H1 (cell line): Measurements from ENCODE around the gene SLCO6A1. TPM values are rescaled to one million over a fixed set of nuclear protein-coding genes. Genes with fewer than 3 reads are reported as not detected.

Source experiments
- CTCF ChIA-PET: fragments of 300-600 bp; sonication (Branson Sonifier 250); formaldehyde crosslinking; loops from one replicate; lab custom pipeline; 2021; ENCODE audit not compliant: partially characterized antibody; lab: Charles Lee
- POLR2A ChIA-PET: fragments of 300-600 bp; sonication (Branson Sonifier 250); formaldehyde crosslinking; loops from one replicate; lab custom pipeline; 2021; ENCODE audit warnings: inconsistent platforms; ENCODE audit not compliant: partially characterized antibody; lab: Charles Lee
- DNase-seq, 2 experiments: peaks; one replicate each; pipeline versions ENCODE4 v3.0.0 to v3.0.0-alpha.2; 2010 to 2022; ENCODE audit warnings: low spot score in 2 of 2, low read depth in 1 of 2, mixed read lengths in 1 of 2
- FAIRE-seq: peaks from 2 replicates; lab custom pipeline; 2011; peaks lifted over from hg19 to GRCh38; lab: Jason Lieb, UNC
- H2AFZ ChIP-seq: 2 replicates; pipeline ENCODE4 v1.8.1; 2012; ENCODE audit warnings: low read length, inconsistent platforms
- H2AK5ac ChIP-seq: 2 replicates; pipeline ENCODE4 v1.6.1; 2013; ENCODE audit warnings: low read depth, low read length
- H2BK120ac ChIP-seq: replicated peaks from 2 replicates; pipeline ENCODE3; 2013; ENCODE audit warnings: low read depth, low read length, inconsistent platforms
- H2BK12ac ChIP-seq: 2 replicates; pipeline ENCODE4 v1.6.1; 2013; ENCODE audit warnings: low read depth, low read length
- H2BK15ac ChIP-seq: 2 replicates; pipeline ENCODE4 v1.6.1; 2013; ENCODE audit warnings: low read length
- H2BK20ac ChIP-seq: 2 replicates; pipeline ENCODE4 v1.6.1; 2013; ENCODE audit warnings: low read length
- H2BK5ac ChIP-seq: 2 replicates; pipeline ENCODE4 v1.6.1; 2013; ENCODE audit warnings: low read depth, low read length
- H3K14ac ChIP-seq: 2 replicates; pipeline ENCODE4 v1.6.1; 2013; ENCODE audit warnings: inconsistent platforms; ENCODE audit not compliant: insufficient read length
- H3K18ac ChIP-seq: 2 replicates; pipeline ENCODE4 v1.6.1; 2013; ENCODE audit warnings: low read length; ENCODE audit errors: extremely low read depth
- H3K23ac ChIP-seq: 2 replicates; pipeline ENCODE4 v1.6.1; 2013; ENCODE audit warnings: inconsistent platforms; ENCODE audit not compliant: insufficient read length
- H3K23me2 ChIP-seq: 2 replicates; pipeline ENCODE4 v1.6.1; 2013; ENCODE audit warnings: low read depth, low read length
- H3K27ac ChIP-seq: 2 replicates; pipeline ENCODE4 v1.6.1; 2011; ENCODE audit warnings: low read depth, low read length, inconsistent platforms
- H3K27me3 ChIP-seq, 4 experiments: replicated peaks in 1 of 4; 1 replicate in 1 of 4; 2 replicates in 3 of 4; pipeline versions ENCODE4 v1.6.1 to v1.8.1; 2011 to 2013; ENCODE audit warnings: low read length in 3 of 4, mild to moderate bottlenecking in 3 of 4, inconsistent platforms in 2 of 4, mixed read lengths in 2 of 4, moderate library complexity in 1 of 4; ENCODE audit not compliant: control insufficient read depth in 3 of 4, insufficient read depth in 3 of 4; ENCODE audit errors: extremely low read depth in 1 of 4
- H3K36me3 ChIP-seq, 4 experiments: 2 replicates each; pipeline versions ENCODE4 v1.6.1 to v1.8.1; 2011 to 2013; ENCODE audit warnings: mild to moderate bottlenecking in 4 of 4, low read length in 3 of 4, moderate library complexity in 2 of 4, control low read depth in 1 of 4, inconsistent platforms in 1 of 4; ENCODE audit not compliant: insufficient read depth in 4 of 4, control insufficient read depth in 2 of 4
- H3K4ac ChIP-seq: replicated peaks from 2 replicates; pipeline ENCODE3; 2013; ENCODE audit warnings: low read length, low read depth, mixed read lengths, inconsistent platforms; ENCODE audit not compliant: insufficient read length
- H3K4me1 ChIP-seq, 4 experiments: replicated peaks in 1 of 4; 1 replicate in 1 of 4; 2 replicates in 3 of 4; pipeline versions ENCODE4 v1.6.1 to v1.8.1; 2011 to 2013; ENCODE audit warnings: low read length in 3 of 4, inconsistent platforms in 2 of 4, mixed read lengths in 1 of 4; ENCODE audit not compliant: insufficient read depth in 4 of 4, control insufficient read depth in 3 of 4
- H3K4me2 ChIP-seq, 2 experiments: 2 replicates each; pipeline versions ENCODE4 v1.6.1 to v1.8.1; 2011 to 2013; ENCODE audit warnings: low read depth in 2 of 2, low read length in 2 of 2, control low read depth in 1 of 2, inconsistent platforms in 1 of 2, mild to moderate bottlenecking in 1 of 2; ENCODE audit not compliant: insufficient read depth in 1 of 2
- H3K4me3 ChIP-seq, 4 experiments: fragments of 200-600, 300-600 bp in 1 of 4; sonication (generic), shearing (Covaris generic), sonication (Bioruptor Twin) in 1 of 4; 2 replicates each; pipeline versions ENCODE4 v1.5.1 to v1.8.1; 2011 to 2016; ENCODE audit warnings: low read length in 4 of 4, low read depth in 3 of 4, control low read depth in 2 of 4, inconsistent platforms in 2 of 4, mild to moderate bottlenecking in 2 of 4, mixed read lengths in 1 of 4, moderate library complexity in 1 of 4; ENCODE audit not compliant: insufficient read depth in 2 of 4; ENCODE audit errors: extremely low read depth in 1 of 4
- H3K56ac ChIP-seq: replicated peaks from 2 replicates; pipeline ENCODE3; 2013; ENCODE audit warnings: low read depth, mild to moderate bottlenecking, mixed read lengths, low read length, inconsistent platforms; ENCODE audit not compliant: insufficient read length
- H3K79me1 ChIP-seq: 2 replicates; pipeline ENCODE4 v1.6.1; 2013; ENCODE audit warnings: low read depth, low read length, control low read depth
- H3K79me2 ChIP-seq, 2 experiments: 2 replicates each; pipeline versions ENCODE4 v1.6.1 to v1.8.1; 2012 to 2013; ENCODE audit warnings: low read length in 2 of 2, mild to moderate bottlenecking in 2 of 2, inconsistent platforms in 1 of 2; ENCODE audit not compliant: insufficient read depth in 2 of 2, control insufficient read depth in 1 of 2
- H3K9ac ChIP-seq, 4 experiments: replicated peaks in 1 of 4; 1 replicate in 1 of 4; 2 replicates in 3 of 4; pipeline versions ENCODE4 v1.6.1 to v1.8.1; 2011 to 2013; ENCODE audit warnings: low read depth in 3 of 4, low read length in 3 of 4, control low read depth in 2 of 4, mild to moderate bottlenecking in 2 of 4, moderate library complexity in 2 of 4, inconsistent platforms in 1 of 4; ENCODE audit errors: extremely low read depth in 1 of 4
- H3K9me3 ChIP-seq, 2 experiments: 2 replicates each; pipeline versions ENCODE4 v1.6.1 to v1.8.1; 2012 to 2013; ENCODE audit warnings: mild to moderate bottlenecking in 2 of 2, moderate library complexity in 2 of 2, control low read depth in 1 of 2, inconsistent platforms in 1 of 2, low read depth in 1 of 2, low read length in 1 of 2, mixed read lengths in 1 of 2; ENCODE audit not compliant: insufficient read depth in 2 of 2
- H4K20me1 ChIP-seq, 2 experiments: replicated peaks in 1 of 2; 2 replicates each; pipeline versions ENCODE3 to v1.8.1; 2011 to 2013; ENCODE audit warnings: inconsistent platforms in 2 of 2, low read length in 2 of 2, mild to moderate bottlenecking in 1 of 2; ENCODE audit not compliant: insufficient read depth in 2 of 2, control insufficient read depth in 1 of 2
- H4K5ac ChIP-seq: 2 replicates; pipeline ENCODE4 v1.6.1; 2013; ENCODE audit warnings: low read length, low read depth, mixed read lengths, inconsistent platforms; ENCODE audit not compliant: insufficient read length
- H4K8ac ChIP-seq: 2 replicates; pipeline ENCODE4 v1.8.0; 2013; ENCODE audit warnings: mild to moderate bottlenecking, moderate library complexity, low read length, inconsistent platforms; ENCODE audit not compliant: insufficient read depth; ENCODE audit errors: extremely low read depth
- H4K91ac ChIP-seq: replicated peaks from 2 replicates; pipeline ENCODE3; 2013; ENCODE audit warnings: low read length, mixed read lengths, inconsistent platforms; ENCODE audit not compliant: insufficient read length
- GABPA ChIP-seq: IDR thresholded peaks from 2 replicates; pipeline ENCODE4 v1.6.1; 2011; ENCODE audit warnings: mild to moderate bottlenecking, low read length, moderate library complexity, borderline replicate concordance; ENCODE audit not compliant: insufficient read depth
- JUND ChIP-seq: IDR thresholded peaks from 2 replicates; pipeline ENCODE4 v1.6.1; 2011; ENCODE audit warnings: mild to moderate bottlenecking, improper control_type of control experiment, low read length
- NANOG ChIP-seq: IDR thresholded peaks from 2 replicates; pipeline ENCODE4 v1.6.1; 2011; ENCODE audit warnings: low read length, low read depth, mild to moderate bottlenecking, inconsistent platforms; ENCODE audit not compliant: insufficient read depth, poor library complexity, severe bottlenecking
- POLR2A ChIP-seq, 2 experiments: IDR thresholded peaks; 1 replicate in 1 of 2; 2 replicates in 1 of 2; pipeline ENCODE4 v1.6.1; 2011; ENCODE audit warnings: low read depth in 2 of 2, low read length in 2 of 2, mild to moderate bottlenecking in 2 of 2; ENCODE audit errors: control extremely low read depth in 1 of 2
- RAD21 ChIP-seq, 2 experiments: IDR thresholded peaks in 1 of 2; conservative IDR thresholded peaks in 1 of 2; 2 replicates each; pipeline ENCODE4 v1.6.1; 2011; ENCODE audit warnings: low read depth in 2 of 2, low read length in 2 of 2, improper control_type of control experiment in 1 of 2, inconsistent platforms in 1 of 2, mild to moderate bottlenecking in 1 of 2, moderate library complexity in 1 of 2
- TAF1 ChIP-seq: IDR thresholded peaks from 2 replicates; pipeline ENCODE4 v1.6.1; 2011; ENCODE audit warnings: mild to moderate bottlenecking, low read depth, low read length
- YY1 ChIP-seq: IDR thresholded peaks from 2 replicates; pipeline ENCODE4 v1.6.1; 2011; ENCODE audit warnings: low read depth, mild to moderate bottlenecking, low read length
- WGBS, 2 experiments: shearing (Covaris generic) in 1 of 2; methylation state at CpG; one replicate each; pipeline versions ENCODE4 v1.1.6 to v1.1.7; 2013 to 2015; ENCODE audit warnings: low lambda C conversion rate in 2 of 2, mixed read lengths in 2 of 2, inconsistent platforms in 1 of 2, low coverage in 1 of 2, missing lambda C conversion rate in 1 of 2; ENCODE audit not compliant: insufficient replicate concordance in 2 of 2, insufficient coverage in 1 of 2, insufficient read length in 1 of 2; ENCODE audit errors: extremely low coverage in 1 of 2, missing lambda C conversion rate in 1 of 2; 5-methylcytosine and 5-hydroxymethylcytosine counted together
- polyA plus RNA-seq, 7 experiments: library from polyadenylated mRNA; depleted of rRNA in 3 of 7; stranded (reverse) in 5 of 7; unstranded in 2 of 7; fragments of >200 nt in 5 of 7; fragments of 200-250 nt in 2 of 7; gene quantifications; 1 replicate in 5 of 7; 2 replicates in 1 of 7; 4 replicates in 1 of 7; pipeline versions ENCODE4 v1.2.1 to v1.2.3, GENCODE V29; 2011 to 2013; ENCODE audit warnings: missing spikeins in 2 of 7, mixed read lengths in 2 of 7
- total RNA-seq: library from RNA; stranded (reverse); fragmentation: NEBNext Ultra II Directional; extraction: Animal tissue kit (Norgen Biotek cat#: 25700); gene quantifications from 2 replicates; pipeline ENCODE4 v1.2.1, GENCODE V29; 2021
- TF ChIP-seq, protein P1 (sequence below): IDR thresholded peaks from 2 replicates; pipeline ENCODE4 v1.6.1; 2012; ENCODE audit warnings: low read length, inconsistent platforms

SLCO6A1 gene
- total and polyA plus RNA-seq, 2 of the 8 experiments (the other 6 are each of a cell fraction or from before 2014, with no cell fraction given), result 0.06 to 0.56 TPM

DNA sequence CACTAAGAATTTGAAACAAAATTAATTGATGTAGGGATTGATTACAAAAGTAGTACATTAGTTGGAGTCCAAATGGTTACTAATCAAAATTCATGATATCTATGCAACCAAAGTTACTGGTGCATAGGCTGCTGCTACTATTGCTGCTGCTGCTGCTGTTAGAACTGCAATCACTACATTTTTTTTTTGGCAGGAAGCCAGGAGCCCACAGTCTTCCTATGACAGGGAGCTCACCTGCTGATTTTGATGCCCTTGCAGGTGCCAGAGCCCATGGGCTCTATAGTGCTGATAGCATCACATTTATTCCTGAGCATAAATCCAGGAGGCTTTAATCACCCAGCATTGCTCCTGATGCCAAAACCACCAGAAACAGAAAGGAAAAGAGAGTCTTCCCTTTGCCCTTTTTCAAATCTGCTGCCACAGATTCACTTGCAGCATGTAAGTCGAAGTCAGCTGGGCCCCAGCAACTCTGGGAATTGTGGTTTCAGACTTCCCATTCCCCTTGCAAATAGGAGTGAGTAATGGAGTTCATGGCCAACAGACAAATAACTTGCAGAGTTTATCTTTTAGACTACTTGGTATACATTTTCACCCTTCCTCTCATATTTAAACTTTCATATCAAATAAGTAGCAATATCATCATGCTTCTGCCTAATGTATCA is 17.6 kb downstream of the SLCO6A1 start:
- no peak overlapping the region for H2BK15ac ChIP-seq
- H3K56ac ChIP-seq, result no peak overlapping the region
- no peaks in the 10 kb centered on the region for H4K20me1 ChIP-seq
- H3K4me1 ChIP-seq, result no peaks in the 10 kb centered on the region
- H3K9me3 ChIP-seq, result no peaks in the 10 kb centered on the region
- no peaks in the 10 kb centered on the region for H3K27me3 ChIP-seq
- H3K14ac ChIP-seq, result no peak overlapping the region
- H3K23ac ChIP-seq, result no peak overlapping the region
- no peak overlapping the region for H2BK120ac ChIP-seq
- no peak overlapping the region for H2BK12ac ChIP-seq
- FAIRE-seq, result no peak
- no peak overlapping the region for H2BK20ac ChIP-seq
- no peak overlapping the region for H3K4me2 ChIP-seq
- H3K36me3 ChIP-seq, result no peaks in the 10 kb centered on the region
- H2AFZ ChIP-seq, result no peak overlapping the region
- DNase-seq, result no peak
- no peak overlapping the region for H3K18ac ChIP-seq
- H3K9ac ChIP-seq, result no peak overlapping the region
- H3K79me2 ChIP-seq, result no peaks in the 10 kb centered on the region
- H3K79me1 ChIP-seq, result no peaks in the 10 kb centered on the region
- H3K4me3 ChIP-seq, result no peak overlapping the region
- H2BK5ac ChIP-seq, result no peak overlapping the region
- H3K23me2 ChIP-seq, result no peaks in the 10 kb centered on the region
- no peak overlapping the region for H4K8ac ChIP-seq
- ChIA-PET CTCF (interaction anchor here (0.6 to 0.7 kb wide), 2 partner anchors 25 to 211 kb away, joined by 3 read pairs; no protein-coding TSS in a partner anchor), POLR2A (no interaction called here)
- 93% methylated on average over 1 of the region's 1 CpG; no CpG with 5 or more reads in 1 of the 2 experiments for whole genome bisulfite sequencing, 2 experiments
- H3K27ac ChIP-seq, result no peak overlapping the region
- H2AK5ac ChIP-seq, result no peak overlapping the region
- H3K4ac ChIP-seq, result no peak overlapping the region
- no peak overlapping the region for H4K91ac ChIP-seq
- no peak overlapping the region for H4K5ac ChIP-seq
- TF ChIP-seq RAD21 (IDR thresholded peaks at IDR 0.05 in 1 of 2, conservative IDR thresholded peaks at IDR 0.05 in 1 of 2; ENCODE audit: low read depth in 2 of 2, low read length in 2 of 2) (no peak), JUND (no peak), NANOG (no peak), GABPA (no peak), TAF1 (no peak), POLR2A (IDR thresholded peaks at IDR 0.05; ENCODE audit: control extremely low read depth in 1 of 2, low read depth in 2 of 2, low read length in 2 of 2) (no peak), YY1 (no peak)
- TF ChIP-seq, protein P1, sequence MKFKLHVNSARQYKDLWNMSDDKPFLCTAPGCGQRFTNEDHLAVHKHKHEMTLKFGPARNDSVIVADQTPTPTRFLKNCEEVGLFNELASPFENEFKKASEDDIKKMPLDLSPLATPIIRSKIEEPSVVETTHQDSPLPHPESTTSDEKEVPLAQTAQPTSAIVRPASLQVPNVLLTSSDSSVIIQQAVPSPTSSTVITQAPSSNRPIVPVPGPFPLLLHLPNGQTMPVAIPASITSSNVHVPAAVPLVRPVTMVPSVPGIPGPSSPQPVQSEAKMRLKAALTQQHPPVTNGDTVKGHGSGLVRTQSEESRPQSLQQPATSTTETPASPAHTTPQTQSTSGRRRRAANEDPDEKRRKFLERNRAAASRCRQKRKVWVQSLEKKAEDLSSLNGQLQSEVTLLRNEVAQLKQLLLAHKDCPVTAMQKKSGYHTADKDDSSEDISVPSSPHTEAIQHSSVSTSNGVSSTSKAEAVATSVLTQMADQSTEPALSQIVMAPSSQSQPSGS, result no peak
